ENCODE data around the gene ADAMTS10.

The ADAMTS10 gene

GRCh38 chr19:8612807-8613171, 2.3 kb upstream of the ADAMTS10 start:
- no peak overlapping the region for H3K18ac ChIP-seq (ENCODE audit: low read length)
- H3K79me1 ChIP-seq (ENCODE audit: low read length): peaks cover 14% of the 10 kb centered on the region
- DNase-seq: no peak
- H4K91ac ChIP-seq (ENCODE audit: low read depth, low read length): no peak overlapping the region
- no peak overlapping the region for H2AFZ ChIP-seq (ENCODE audit: insufficient read depth, low read length, poor library complexity)
- no peak overlapping the region for H2AK5ac ChIP-seq (ENCODE audit: low read length)
- H3K79me2 ChIP-seq (ENCODE audit: control insufficient read depth, insufficient read depth, low read length, poor library complexity): peaks cover 10% of the 10 kb centered on the region
- no peak overlapping the region for H3K27ac ChIP-seq (ENCODE audit: low read depth, low read length)
- H4K8ac ChIP-seq (ENCODE audit: low read depth, low read length): no peak overlapping the region
- H3K4me1 ChIP-seq (ENCODE audit: control insufficient read depth in 1 of 2, insufficient read depth in 2 of 2, low read length in 2 of 2): peaks cover 9 to 10% of the 10 kb centered on the region in 2 experiments
- H2BK12ac ChIP-seq (ENCODE audit: low read length): no peak overlapping the region
- H3K4me2 ChIP-seq (ENCODE audit: low read length): no peak overlapping the region
- H3K4ac ChIP-seq (ENCODE audit: low read depth, low read length): no peak overlapping the region
- H3K4me3 ChIP-seq (ENCODE audit: low read depth, low read length): no peak overlapping the region
- no peak overlapping the region for H3K14ac ChIP-seq (ENCODE audit: low read length)
- H3K9me3 ChIP-seq (ENCODE audit: insufficient read depth, low read depth, low read length): peaks cover 4% of the 10 kb centered on the region
- no peaks in the 10 kb centered on the region for H3K27me3 ChIP-seq (ENCODE audit: insufficient read depth, low read length)
- H2BK5ac ChIP-seq (ENCODE audit: low read depth, low read length, poor library complexity): no peak overlapping the region
- WGBS (ENCODE audit: extremely low coverage, insufficient coverage, insufficient read length): no CpG with 5 or more reads among the region's 5 CpGs
- H3K9ac ChIP-seq (ENCODE audit: low read length): no peak overlapping the region
- no peak overlapping the region for H4K12ac ChIP-seq (ENCODE audit: low read depth, low read length)
- H2BK120ac ChIP-seq (ENCODE audit: insufficient read depth, low read length, poor library complexity): no peak overlapping the region
- H3K23ac ChIP-seq (ENCODE audit: low read length): no peak overlapping the region
- no peaks in the 10 kb centered on the region for H3K36me3 ChIP-seq (ENCODE audit: control insufficient read depth in 1 of 2, insufficient read depth in 2 of 2, low read length in 2 of 2)

DNA sequence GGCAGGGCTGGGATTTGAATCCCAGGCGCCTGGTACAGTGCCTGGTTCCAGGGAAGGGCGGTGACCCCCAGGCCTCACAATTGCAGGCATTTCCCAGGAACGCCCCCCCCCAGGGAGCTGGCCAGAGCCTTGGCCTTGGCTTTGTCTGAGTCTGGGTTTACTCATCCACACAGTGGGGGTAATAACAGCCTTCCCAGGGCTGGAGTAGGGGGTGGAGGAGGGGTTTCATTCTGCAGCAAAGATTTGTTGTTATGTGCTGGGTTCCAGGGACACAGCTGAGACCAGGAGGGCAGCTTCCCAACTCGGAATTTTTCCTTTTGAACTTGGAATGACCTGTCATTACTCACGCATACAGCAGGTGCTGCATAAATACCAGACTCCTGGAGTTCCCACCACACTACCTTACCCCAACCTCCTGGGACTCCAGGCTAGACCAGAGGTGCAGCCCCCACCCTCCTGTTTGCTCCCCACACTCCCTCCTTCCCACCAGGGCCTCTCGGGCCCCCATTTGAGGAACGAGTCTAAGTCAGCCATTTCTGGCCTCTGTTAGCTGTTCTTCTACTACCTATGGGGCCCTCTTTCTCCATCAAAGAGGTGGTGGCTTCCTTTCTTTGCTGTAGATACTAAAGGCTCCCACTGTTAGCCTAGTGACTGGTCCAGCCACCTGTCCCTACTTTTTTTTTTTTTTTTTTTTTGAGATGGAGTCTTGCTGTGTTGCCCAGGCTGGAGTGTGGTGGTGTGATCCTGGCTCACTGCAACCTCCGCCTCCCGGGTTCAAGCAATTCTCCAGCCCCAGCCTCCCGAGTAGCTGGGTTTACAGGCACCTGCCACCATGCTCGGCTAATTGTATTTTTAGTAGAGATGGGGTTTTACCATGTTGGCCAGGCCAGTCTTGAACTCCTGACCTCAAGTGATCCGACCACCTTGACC, 1.6 kb upstream of the ADAMTS10 start:
- Histone ChIP-seq H2AK5ac (ENCODE audit: low read length) (no peak overlapping the region), H4K91ac (ENCODE audit: low read depth, low read length) (no peak overlapping the region), H2BK120ac (ENCODE audit: insufficient read depth, low read length, poor library complexity) (no peak overlapping the region), H3K4ac (ENCODE audit: low read depth, low read length) (no peak overlapping the region), H3K4me2 (ENCODE audit: low read length) (no peak overlapping the region), H2BK12ac (ENCODE audit: low read length) (no peak overlapping the region), H3K27me3 (ENCODE audit: insufficient read depth, low read length) (no peaks in the 10 kb centered on the region), H3K9ac (ENCODE audit: low read length) (no peak overlapping the region), H3K18ac (ENCODE audit: low read length) (no peak overlapping the region), H2AFZ (ENCODE audit: insufficient read depth, low read length, poor library complexity) (no peak overlapping the region), H3K23ac (ENCODE audit: low read length) (no peak overlapping the region), H3K79me2 (ENCODE audit: control insufficient read depth, insufficient read depth, low read length, poor library complexity) (peaks cover 10% of the 10 kb centered on the region), H3K27ac (ENCODE audit: low read depth, low read length) (no peak overlapping the region), H4K12ac (ENCODE audit: low read depth, low read length) (no peak overlapping the region), H4K8ac (ENCODE audit: low read depth, low read length) (no peak overlapping the region), H3K4me1 (ENCODE audit: control insufficient read depth in 1 of 2, insufficient read depth in 2 of 2, low read length in 2 of 2) (peaks cover 9 to 10% of the 10 kb centered on the region in 2 experiments), H3K36me3 (ENCODE audit: control insufficient read depth in 1 of 2, insufficient read depth in 2 of 2, low read length in 2 of 2) (no peaks in the 10 kb centered on the region), H3K79me1 (ENCODE audit: low read length) (peaks cover 14% of the 10 kb centered on the region), H3K9me3 (ENCODE audit: insufficient read depth, low read depth, low read length) (peaks cover 3% of the 10 kb centered on the region), H3K14ac (ENCODE audit: low read length) (no peak overlapping the region), H3K4me3 (ENCODE audit: low read depth, low read length) (no peak overlapping the region), H2BK5ac (ENCODE audit: low read depth, low read length, poor library complexity) (no peak overlapping the region)
- no peak for DNase-seq
- no CpG with 5 or more reads among the region's 12 CpGs for WGBS (ENCODE audit: extremely low coverage, insufficient coverage, insufficient read length)

DNA sequence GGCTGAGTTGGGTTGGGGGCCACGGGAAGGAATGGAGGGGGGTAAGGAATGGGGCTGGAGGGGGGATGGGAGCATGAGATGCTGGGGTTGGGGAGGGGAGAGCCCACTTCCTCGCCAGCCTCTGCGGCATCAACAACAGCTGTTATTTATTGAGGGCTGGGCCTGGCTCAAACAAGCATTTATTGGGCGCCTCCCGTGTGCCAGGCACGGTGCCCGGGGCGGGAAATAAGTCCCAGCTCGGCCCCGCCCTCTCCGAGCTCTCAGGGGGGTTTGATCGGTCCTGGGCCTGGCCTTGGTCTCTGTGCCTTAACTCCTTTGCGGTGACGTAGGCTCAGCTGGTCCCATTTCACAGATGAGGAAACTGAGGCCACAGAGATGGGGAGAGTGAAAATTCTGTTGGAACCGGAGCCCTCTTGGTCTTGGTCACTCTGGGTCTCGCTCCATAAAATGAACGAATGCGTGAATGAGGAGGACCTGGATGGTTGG, 919 bp upstream of the ADAMTS10 start:
- peaks cover 10% of the 10 kb centered on the region for H3K79me2 ChIP-seq (ENCODE audit: control insufficient read depth, insufficient read depth, low read length, poor library complexity)
- H2AK5ac ChIP-seq (ENCODE audit: low read length): no peak overlapping the region
- H3K9me3 ChIP-seq (ENCODE audit: insufficient read depth, low read depth, low read length): peaks cover 3% of the 10 kb centered on the region
- no CpG with 5 or more reads among the region's 18 CpGs for WGBS (ENCODE audit: extremely low coverage, insufficient coverage, insufficient read length)
- no peak overlapping the region for H2BK12ac ChIP-seq (ENCODE audit: low read length)
- H3K9ac ChIP-seq (ENCODE audit: low read length): no peak overlapping the region
- H3K23ac ChIP-seq (ENCODE audit: low read length): no peak overlapping the region
- H3K4me2 ChIP-seq (ENCODE audit: low read length): no peak overlapping the region
- H4K12ac ChIP-seq (ENCODE audit: low read depth, low read length): no peak overlapping the region
- no peak overlapping the region for H3K14ac ChIP-seq (ENCODE audit: low read length)
- no peak for DNase-seq
- no peak overlapping the region for H4K8ac ChIP-seq (ENCODE audit: low read depth, low read length)
- no peak overlapping the region for H2AFZ ChIP-seq (ENCODE audit: insufficient read depth, low read length, poor library complexity)
- no peaks in the 10 kb centered on the region for H3K27me3 ChIP-seq (ENCODE audit: insufficient read depth, low read length)
- H3K79me1 ChIP-seq (ENCODE audit: low read length): peaks cover 14% of the 10 kb centered on the region
- no peak overlapping the region for H4K91ac ChIP-seq (ENCODE audit: low read depth, low read length)
- no peak overlapping the region for H3K27ac ChIP-seq (ENCODE audit: low read depth, low read length)
- no peak overlapping the region for H3K4ac ChIP-seq (ENCODE audit: low read depth, low read length)
- peaks cover 9 to 10% of the 10 kb centered on the region in 2 experiments for H3K4me1 ChIP-seq (ENCODE audit: control insufficient read depth in 1 of 2, insufficient read depth in 2 of 2, low read length in 2 of 2)
- no peak overlapping the region for H3K18ac ChIP-seq (ENCODE audit: low read length)
- no peak overlapping the region for H2BK120ac ChIP-seq (ENCODE audit: insufficient read depth, low read length, poor library complexity)
- no peak overlapping the region for H2BK5ac ChIP-seq (ENCODE audit: low read depth, low read length, poor library complexity)
- no peaks in the 10 kb centered on the region for H3K36me3 ChIP-seq (ENCODE audit: control insufficient read depth in 1 of 2, insufficient read depth in 2 of 2, low read length in 2 of 2)
- H3K4me3 ChIP-seq (ENCODE audit: low read depth, low read length): no peak overlapping the region

DNA sequence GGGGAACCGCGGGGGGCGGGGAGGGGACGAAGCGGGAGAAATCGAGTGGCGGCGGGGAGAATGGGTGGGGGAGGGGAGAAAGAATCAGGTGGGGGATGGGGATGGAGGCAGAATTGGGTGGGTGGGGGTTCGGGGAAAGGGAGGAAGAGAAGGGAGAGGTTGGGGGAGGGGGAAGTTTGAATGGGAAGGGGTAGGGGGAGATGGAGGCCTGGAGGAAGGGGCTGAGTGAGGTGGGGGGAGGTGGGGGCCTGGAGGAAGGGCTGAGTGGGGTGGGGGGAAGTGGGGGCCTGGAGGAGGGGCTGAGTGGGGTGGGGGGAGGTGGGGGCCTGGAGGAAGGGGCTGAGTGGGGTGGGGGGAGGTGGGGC, 403 bp upstream of the ADAMTS10 start:
- H2BK5ac ChIP-seq (ENCODE audit: low read depth, low read length, poor library complexity): no peak overlapping the region
- no peak overlapping the region for H4K8ac ChIP-seq (ENCODE audit: low read depth, low read length)
- no peak overlapping the region for H3K14ac ChIP-seq (ENCODE audit: low read length)
- H3K9ac ChIP-seq (ENCODE audit: low read length): no peak overlapping the region
- H3K4me1 ChIP-seq (ENCODE audit: control insufficient read depth in 1 of 2, insufficient read depth in 2 of 2, low read length in 2 of 2): peaks cover 9 to 10% of the 10 kb centered on the region in 2 experiments
- peaks cover 14% of the 10 kb centered on the region for H3K79me1 ChIP-seq (ENCODE audit: low read length)
- no peak overlapping the region for H3K18ac ChIP-seq (ENCODE audit: low read length)
- H3K36me3 ChIP-seq (ENCODE audit: control insufficient read depth in 1 of 2, insufficient read depth in 2 of 2, low read length in 2 of 2): no peaks in the 10 kb centered on the region
- no peak overlapping the region for H2AK5ac ChIP-seq (ENCODE audit: low read length)
- peak overlapping the region; percentile 94 for H3K4me2 ChIP-seq (ENCODE audit: low read length)
- no peak for DNase-seq
- H2AFZ ChIP-seq (ENCODE audit: insufficient read depth, low read length, poor library complexity): no peak overlapping the region
- no peak overlapping the region for H3K27ac ChIP-seq (ENCODE audit: low read depth, low read length)
- H3K4ac ChIP-seq (ENCODE audit: low read depth, low read length): no peak overlapping the region
- H3K79me2 ChIP-seq (ENCODE audit: control insufficient read depth, insufficient read depth, low read length, poor library complexity): peaks cover 10% of the 10 kb centered on the region
- H3K9me3 ChIP-seq (ENCODE audit: insufficient read depth, low read depth, low read length): peaks cover 3% of the 10 kb centered on the region
- H4K12ac ChIP-seq (ENCODE audit: low read depth, low read length): no peak overlapping the region
- WGBS (ENCODE audit: extremely low coverage, insufficient coverage, insufficient read length): 100% methylated on average over 1 of the region's 9 CpGs
- H4K91ac ChIP-seq (ENCODE audit: low read depth, low read length): no peak overlapping the region
- H3K27me3 ChIP-seq (ENCODE audit: insufficient read depth, low read length): no peaks in the 10 kb centered on the region
- H3K4me3 ChIP-seq (ENCODE audit: low read depth, low read length): peak overlapping the region; percentile 94
- H2BK120ac ChIP-seq (ENCODE audit: insufficient read depth, low read length, poor library complexity): no peak overlapping the region
- H2BK12ac ChIP-seq (ENCODE audit: low read length): no peak overlapping the region
- no peak overlapping the region for H3K23ac ChIP-seq (ENCODE audit: low read length)

Measured in trophoblast cell (in vitro differentiated cells and primary cell).